GM10248 (cell line): ENCODE results near the gene EVI5.
A peak's percentile ranks its signal among the peaks of the same experiment; 100 is the strongest.
"Not testable (repeated sequence)": the region's sequence is repeated elsewhere in the genome, so short reads cannot be mapped to it uniquely, and the experiment has no call there.

Experiments used
- CTCF ChIA-PET: fragments of 300-600 bp; sonication (Branson Sonifier 250); formaldehyde crosslinking; extraction: SDS; loops from one replicate; lab custom pipeline; 2021; ENCODE audit warnings: antibody characterized with exemption; lab: Yijun Ruan, JAX
- POLR2A ChIA-PET: fragments of 350-650 bp; sonication (Branson Sonifier 250); formaldehyde crosslinking; extraction: SDS; loops from one replicate; lab custom pipeline; 2020; ENCODE audit warnings: antibody characterized with exemption; lab: Yijun Ruan, JAX
- DNase-seq: peaks from one replicate; pipeline ENCODE4 v3.0.0; 2012; ENCODE audit errors: extremely low spot score
- TF ChIP-seq, protein P1 (sequence below): IDR thresholded peaks from 2 replicates; pipeline ENCODE4 v1.5.1; 2012; ENCODE audit warnings: mild to moderate bottlenecking, low read depth; ENCODE audit errors: extremely low read depth, missing control alignments, control extremely low read depth

EVI5 gene

DNA sequence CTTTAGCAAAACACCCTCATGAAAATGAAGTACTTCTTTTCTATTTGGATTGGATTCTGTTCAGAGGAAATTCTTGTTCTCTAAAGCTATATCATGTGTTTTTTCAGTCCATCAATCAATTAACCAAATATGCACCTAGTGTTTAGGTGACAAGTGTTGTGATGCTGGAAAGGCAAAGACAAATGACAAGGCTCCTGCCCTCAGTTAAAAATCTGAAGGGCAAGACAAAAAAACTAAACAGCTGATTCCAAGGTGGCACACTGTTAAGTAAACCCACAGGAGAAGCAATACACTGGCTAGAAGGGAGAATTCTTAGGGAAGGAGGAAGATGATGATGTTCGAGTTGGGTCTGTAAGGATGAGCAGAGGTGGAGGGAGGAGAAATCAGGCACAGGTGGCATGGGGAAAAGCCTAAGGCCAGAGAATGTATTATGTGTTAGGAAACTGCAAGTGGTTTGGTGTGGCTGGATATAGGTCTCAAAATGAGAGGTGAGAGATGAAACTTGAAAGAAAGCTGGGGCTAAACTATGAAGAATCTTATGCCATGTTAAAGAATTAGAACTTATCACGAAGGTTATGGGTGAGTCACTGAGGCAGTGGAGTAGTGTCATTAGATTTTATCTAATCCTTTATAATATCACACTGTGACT is 246.4 kb downstream of the EVI5 start:
- DNase-seq = peak; percentile 49
- ChIA-PET CTCF (interaction anchor here (0.8 to 1.4 kb wide), 3 partner anchors 16 to 53 kb away, joined by 3 to 5 read pairs (median 4); no protein-coding TSS in a partner anchor), POLR2A (no interaction called here)
- TF ChIP-seq, protein P1, sequence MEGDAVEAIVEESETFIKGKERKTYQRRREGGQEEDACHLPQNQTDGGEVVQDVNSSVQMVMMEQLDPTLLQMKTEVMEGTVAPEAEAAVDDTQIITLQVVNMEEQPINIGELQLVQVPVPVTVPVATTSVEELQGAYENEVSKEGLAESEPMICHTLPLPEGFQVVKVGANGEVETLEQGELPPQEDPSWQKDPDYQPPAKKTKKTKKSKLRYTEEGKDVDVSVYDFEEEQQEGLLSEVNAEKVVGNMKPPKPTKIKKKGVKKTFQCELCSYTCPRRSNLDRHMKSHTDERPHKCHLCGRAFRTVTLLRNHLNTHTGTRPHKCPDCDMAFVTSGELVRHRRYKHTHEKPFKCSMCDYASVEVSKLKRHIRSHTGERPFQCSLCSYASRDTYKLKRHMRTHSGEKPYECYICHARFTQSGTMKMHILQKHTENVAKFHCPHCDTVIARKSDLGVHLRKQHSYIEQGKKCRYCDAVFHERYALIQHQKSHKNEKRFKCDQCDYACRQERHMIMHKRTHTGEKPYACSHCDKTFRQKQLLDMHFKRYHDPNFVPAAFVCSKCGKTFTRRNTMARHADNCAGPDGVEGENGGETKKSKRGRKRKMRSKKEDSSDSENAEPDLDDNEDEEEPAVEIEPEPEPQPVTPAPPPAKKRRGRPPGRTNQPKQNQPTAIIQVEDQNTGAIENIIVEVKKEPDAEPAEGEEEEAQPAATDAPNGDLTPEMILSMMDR = no peak

DNA sequence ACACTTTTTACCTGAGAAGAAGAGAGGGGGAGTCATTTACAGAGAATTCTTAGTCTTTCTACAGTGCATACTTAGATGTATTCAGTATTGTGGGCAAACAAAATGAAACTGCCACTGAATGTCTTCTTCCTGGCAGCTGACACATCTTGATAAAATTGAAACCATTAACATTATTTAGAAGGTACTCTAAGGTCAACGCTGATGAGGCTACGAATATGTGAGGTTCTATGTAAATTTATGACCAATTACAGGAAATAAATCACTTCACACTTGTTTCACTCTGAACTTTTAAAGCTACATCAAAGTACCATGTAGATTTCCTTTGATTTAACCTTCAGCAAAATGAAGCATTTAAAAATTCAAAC is 246.9 kb downstream of the EVI5 start:
- ChIA-PET CTCF (interaction anchor here (0.8 to 1.8 kb wide), 5 partner anchors 12 to 52 kb away, joined by 3 to 5 read pairs (median 4); no protein-coding TSS in a partner anchor), POLR2A (no interaction called here)
- peak; percentile 62 for DNase-seq

GRCh38 chr1:92536980-92537884 is 247.7 kb downstream of the EVI5 start:
- CTCF ChIA-PET = interaction anchor here (1.0 to 1.8 kb wide), 3 partner anchors 11 to 40 kb away, joined by 4 to 5 read pairs (median 4); no protein-coding TSS in a partner anchor
- TF ChIP-seq, protein P1 = no peak
- POLR2A ChIA-PET = no interaction called here
- DNase-seq = peak; percentile 70

More for the DNA sequence above, 246.9 kb downstream of the EVI5 start:
- TF ChIP-seq, protein P1 = no peak

GRCh38 chr1:92536211-92536979 is 248.5 kb downstream of the EVI5 start:
- CTCF ChIA-PET = interaction anchor here (1.8 kb wide), 1 partner anchor 41 kb away, joined by 4 read pairs; no protein-coding TSS in a partner anchor
- POLR2A ChIA-PET = no interaction called here

DNA sequence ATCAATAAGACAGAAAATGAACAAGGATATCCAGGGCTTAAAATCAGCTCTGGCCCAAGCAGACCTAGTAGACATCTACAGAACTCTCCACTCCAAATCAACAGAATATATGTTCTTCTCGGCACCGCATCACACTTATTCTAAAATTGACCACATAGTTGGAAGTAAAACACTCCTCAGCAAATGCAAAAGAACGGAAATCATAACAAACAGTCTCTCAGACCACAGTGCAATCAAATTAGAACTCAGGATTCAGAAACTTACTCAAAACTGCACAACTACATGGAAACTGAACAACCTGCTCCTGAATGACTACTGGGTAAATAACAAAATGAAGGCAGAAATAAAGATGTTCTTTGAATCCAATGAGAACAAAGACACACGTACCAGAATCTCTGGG is 252.5 kb downstream of the EVI5 start:
- DNase-seq, POLR2A ChIA-PET: not testable (repeated sequence)
- CTCF ChIA-PET = interaction anchor here (1.2 to 1.4 kb wide), 2 partner anchors 11 to 12 kb away, joined by 3 to 5 read pairs; no protein-coding TSS in a partner anchor

More at GRCh38 chr1:92536211-92536979, 248.5 kb downstream of the EVI5 start:
- TF ChIP-seq, protein P1 = no peak
- DNase-seq = no peak

DNA sequence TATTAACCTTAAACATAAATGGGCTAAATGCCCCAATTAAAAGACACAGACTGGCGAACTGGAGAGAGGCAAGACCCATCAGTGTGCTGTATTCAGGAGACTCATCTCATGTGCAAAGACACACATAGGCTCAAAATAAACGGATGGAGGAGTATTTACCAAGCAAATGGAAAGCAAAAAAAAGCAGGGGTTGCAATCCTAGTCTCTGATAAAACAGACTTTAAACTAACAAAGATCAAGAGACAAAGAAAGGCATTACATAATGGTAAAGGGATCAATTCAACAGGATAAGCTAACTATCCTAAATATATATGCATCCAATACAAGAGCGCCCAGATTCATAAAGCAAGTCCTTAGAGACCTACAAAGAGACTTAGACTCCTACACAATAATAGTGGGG is 253.0 kb downstream of the EVI5 start:
- DNase-seq, POLR2A ChIA-PET: not testable (repeated sequence)
- CTCF ChIA-PET = interaction anchor here (1.2 to 1.4 kb wide), 2 partner anchors 10 to 12 kb away, joined by 3 to 5 read pairs; no protein-coding TSS in a partner anchor

- CTCF ChIA-PET = no interaction called here
- POLR2A ChIA-PET = no interaction called here
- DNase-seq = no peak
- TF ChIP-seq, protein P1 = no peak
Measured at GRCh38 chr1:92527670-92528069, 257.2 kb downstream of the EVI5 start.

GRCh38 chr1:92524944-92525590 is 259.8 kb downstream of the EVI5 start:
- CTCF ChIA-PET = interaction anchor here (0.7 to 1.5 kb wide), 3 partner anchors 12 to 1625 kb away, joined by 3 to 4 read pairs (median 3); no protein-coding TSS in a partner anchor
- DNase-seq, POLR2A ChIA-PET: not testable (repeated sequence)
